Measurements from ENCODE around the gene RNASE3.
"Not testable (repeated sequence)": the region's sequence is repeated elsewhere in the genome, so short reads cannot be mapped to it uniquely, and the experiment has no call there.

RNASE3 gene

DNA sequence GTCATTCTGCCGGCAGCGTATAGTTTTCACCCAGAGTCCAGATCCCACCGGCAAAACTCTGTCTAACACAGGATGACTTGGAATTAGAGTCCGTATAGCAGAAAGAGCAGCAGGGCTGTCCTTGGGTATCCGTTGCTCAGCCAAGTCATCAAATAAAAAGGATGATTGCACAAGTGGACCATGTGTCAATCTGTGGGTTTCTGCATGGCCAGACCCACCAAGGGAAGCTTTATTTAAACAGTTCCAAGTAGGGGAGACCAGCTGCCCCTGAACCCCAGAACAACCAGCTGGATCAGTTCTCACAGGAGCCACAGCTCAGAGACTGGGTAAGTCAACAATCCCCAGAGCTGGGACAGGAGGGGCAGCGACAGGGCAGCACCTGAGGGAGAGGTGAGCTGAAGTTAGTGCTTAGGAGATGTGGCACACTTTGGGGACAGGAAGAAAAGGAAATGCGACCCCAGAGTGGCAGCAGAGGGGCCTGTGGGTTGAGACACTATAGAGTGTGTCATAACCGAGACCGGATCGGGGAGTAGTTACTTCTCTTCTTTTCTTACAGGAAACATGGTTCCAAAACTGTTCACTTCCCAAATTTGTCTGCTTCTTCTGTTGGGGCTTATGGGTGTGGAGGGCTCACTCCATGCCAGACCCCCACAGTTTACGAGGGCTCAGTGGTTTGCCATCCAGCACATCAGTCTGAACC is at the start of gene RNASE3:
Gene RNASE3 (plus strand): TSS at position 260 of the 700 bp plus-strand sequence. CDS start 302 bp downstream, at position 562.
- not testable (repeated sequence) for DNase-seq

- no peak for DNase-seq
These were observed 44.6 kb upstream of the RNASE3 start for GRCh38 chr14:20846560-20846959.

GRCh38 chr14:20848316-20848954 is 42.8 kb upstream of the RNASE3 start:
- DNase-seq, result no peak

GRCh38 chr14:20848955-20849570 is 42.1 kb upstream of the RNASE3 start:
- no peak for DNase-seq

DNA sequence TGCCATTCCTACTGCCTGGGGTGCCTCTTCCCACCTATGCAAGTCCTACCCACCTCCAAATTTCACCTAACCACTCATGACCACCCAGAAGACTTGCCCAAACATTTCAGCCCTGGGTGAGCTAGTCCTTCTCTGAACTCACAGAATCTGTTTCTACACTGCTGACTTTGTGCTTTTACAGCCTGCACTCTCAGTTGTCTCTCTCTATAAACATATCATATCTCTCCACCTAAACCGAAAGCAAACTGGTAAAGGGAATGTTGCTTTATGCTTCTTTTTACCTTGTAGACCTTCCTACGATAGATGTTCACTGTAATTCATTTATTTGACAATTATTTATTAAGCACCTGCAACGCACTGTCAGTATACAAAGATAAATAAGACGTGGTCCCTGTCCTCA is 38.1 kb upstream of the RNASE3 start:
- DNase-seq, result no peak

- peak; percentile 3 for DNase-seq
These were observed 35.4 kb upstream of the RNASE3 start for GRCh38 chr14:20855652-20856291.

DNA sequence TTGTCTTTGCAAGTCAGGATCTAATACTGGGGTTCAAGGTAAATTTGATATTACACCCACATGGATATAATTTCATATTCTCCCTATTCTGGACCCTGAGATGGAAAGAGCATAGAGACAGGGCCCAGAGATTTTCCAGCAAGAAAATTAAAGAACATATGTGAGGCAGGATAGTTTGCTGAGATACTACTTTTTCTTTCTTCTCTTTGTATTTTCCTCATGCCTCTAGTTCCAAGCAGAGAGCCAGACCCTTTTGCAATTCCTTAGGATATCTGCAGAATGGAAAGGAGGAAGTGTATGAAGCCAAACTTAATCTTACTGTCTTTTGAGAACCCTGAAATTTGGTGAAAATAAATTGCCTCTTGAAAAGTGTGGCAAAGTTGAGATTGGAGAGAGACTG is 34.0 kb upstream of the RNASE3 start:
- DNase-seq, result no peak

GRCh38 chr14:20857630-20858261 is 33.4 kb upstream of the RNASE3 start:
- peak; percentile 3 for DNase-seq

DNA sequence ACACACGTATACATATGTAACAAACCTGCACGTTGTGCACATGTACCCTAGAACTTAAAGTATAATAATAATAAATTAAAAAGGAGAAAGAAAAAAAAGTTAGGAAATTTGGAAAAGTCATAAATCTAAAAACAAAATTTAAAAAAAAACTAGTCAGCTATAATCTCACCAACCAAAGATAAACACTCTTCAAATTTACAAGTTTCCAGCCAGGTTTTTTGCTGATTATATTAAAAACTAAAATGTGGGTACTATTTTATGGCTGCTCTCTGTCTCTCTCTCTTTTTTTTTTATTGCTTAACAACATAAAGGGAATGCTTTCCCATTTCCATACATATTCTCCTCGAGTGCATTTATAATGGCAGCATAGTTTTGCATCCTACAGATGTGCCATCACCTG is 25.0 kb upstream of the RNASE3 start:
- no peak for DNase-seq

DNA sequence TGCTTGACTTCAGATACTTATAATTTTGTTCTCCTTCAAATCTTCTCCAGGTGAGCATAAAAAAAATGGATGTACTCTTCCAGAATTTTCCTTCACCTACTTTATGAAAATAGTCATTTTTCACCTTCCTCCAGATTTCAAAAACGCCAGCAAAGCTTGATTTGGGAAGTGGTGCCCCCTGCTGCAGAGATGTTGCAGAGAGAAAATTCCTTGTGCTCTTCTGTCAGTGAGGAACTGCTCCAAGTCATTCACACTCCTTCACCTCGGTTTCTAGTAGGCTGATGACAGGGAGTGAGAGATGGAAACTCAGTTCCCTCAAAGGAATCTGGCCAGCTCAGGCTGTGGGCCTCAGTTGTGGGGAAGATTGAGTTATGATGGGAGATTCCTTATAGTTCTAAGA is 24.2 kb upstream of the RNASE3 start:
- DNase-seq, result no peak

- no peak for DNase-seq
These were observed 17.6 kb upstream of the RNASE3 start for GRCh38 chr14:20873370-20874177.

DNA sequence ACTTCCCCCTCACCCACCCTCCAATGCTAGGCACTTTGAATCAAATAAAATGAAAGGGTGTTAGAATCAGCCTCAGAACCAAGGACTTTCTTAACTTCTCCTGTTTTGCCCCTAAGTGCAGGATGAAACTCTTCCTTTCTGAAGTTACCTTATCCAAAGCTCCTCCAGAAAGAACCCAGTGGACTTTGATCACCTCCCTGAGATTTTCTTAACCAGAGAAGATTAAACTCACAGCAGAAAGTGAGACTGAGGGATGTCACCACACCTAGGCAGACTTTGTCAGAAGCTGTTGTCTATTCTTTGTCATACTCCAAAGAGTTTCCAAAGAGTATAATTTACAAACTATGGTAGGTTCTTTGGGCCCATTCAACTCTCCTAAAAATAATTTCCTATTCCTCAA is 14.2 kb upstream of the RNASE3 start:
- DNase-seq, result no peak

DNA sequence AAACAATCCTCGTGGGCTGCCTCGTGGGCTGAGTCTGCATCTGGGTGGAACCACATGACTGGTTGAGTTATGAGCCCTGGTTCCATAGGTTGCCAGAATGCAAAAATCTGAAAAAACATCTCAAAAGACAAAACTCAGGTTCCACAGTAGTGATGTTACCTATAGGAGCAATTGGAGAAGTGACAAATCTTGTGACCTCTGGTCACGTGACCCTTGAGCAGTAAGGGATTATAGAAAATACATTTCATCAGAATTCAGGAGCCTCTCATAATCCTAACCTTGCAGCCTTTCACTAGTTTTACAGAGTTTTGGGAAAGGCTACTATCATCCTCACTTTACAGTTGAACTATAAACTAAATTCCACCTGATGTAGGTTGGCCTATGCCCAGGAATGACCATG is 12.5 kb upstream of the RNASE3 start:
- DNase-seq, result no peak

DNA sequence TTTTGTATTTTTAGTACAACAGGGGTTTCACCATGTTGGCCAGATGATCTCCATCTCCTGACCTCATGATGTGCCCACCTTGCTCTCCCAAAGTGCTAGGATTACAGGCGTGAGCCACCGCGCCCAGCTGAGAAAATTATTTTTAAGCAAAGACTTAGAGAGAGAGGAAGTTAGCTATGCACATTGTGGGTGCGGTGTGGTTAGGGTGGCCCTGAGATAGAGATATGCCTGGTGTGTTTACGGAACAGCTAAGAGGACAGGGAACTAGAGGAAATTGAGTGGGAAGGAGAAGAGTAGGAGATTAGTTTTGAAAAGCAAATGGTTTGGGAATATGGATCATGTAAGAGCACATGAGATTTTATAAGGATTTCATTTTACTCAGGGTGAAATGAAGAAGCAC is 10.0 kb upstream of the RNASE3 start:
- not testable (repeated sequence) for DNase-seq

- DNase-seq, result not testable (repeated sequence)
These were observed 8.4 kb upstream of the RNASE3 start for GRCh38 chr14:20882787-20883186.

GRCh38 chr14:20888411-20888810 is 2.8 kb upstream of the RNASE3 start:
- DNase-seq, result not testable (repeated sequence)

GRCh38 chr14:20895322-20895721 is 4.1 kb downstream of the RNASE3 start:
- DNase-seq, result not testable (repeated sequence)

- DNase-seq, result no peak
These were observed 13.3 kb downstream of the RNASE3 start for GRCh38 chr14:20904393-20905029.

DNA sequence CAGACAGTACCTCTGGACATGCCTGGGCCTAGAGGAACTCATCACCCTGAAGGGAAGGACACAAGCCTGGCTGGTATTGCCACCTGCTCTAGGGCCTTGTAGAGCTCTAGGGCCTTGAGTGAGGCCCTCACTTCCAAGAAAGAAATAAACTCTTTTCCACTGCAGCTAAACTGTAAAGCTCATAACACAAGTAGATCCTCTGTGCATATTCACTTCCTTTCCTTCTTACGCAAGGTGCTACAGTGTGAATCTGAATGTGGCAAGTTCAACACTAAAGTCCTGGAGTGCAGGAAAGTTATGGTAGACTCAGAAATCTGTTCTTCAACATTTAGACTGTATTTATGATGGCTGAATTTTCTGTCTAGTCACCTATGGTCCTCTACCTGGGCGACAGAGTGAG is 14.5 kb downstream of the RNASE3 start:
- no peak for DNase-seq

GRCh38 chr14:20907214-20907613 is 16.0 kb downstream of the RNASE3 start:
- no peak for DNase-seq

DNA sequence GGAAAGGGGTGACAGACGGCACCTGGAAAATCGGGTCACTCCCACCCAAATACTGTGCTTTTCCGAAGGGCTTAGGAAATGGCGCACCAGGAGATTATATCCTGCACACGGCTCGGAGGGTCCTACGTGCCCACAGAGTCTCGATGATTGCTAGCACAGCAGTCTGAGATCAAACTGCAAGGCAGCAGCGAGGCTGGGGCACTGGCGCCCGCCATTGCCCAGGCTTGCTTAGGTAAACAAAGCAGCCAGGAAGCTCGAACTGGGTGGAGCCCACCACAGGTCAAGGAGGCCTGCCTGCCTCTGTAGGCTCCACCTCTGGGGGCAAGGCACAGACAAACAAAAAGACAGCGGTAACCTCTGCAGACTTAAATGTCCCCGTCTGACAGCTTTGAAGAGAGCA is 19.6 kb downstream of the RNASE3 start:
- DNase-seq, result not testable (repeated sequence)

All from NCI-H524 treated with DMSO at 0.1 percent for 48 hours (cell line).